GM21723 (cell line): ENCODE data around the gene USP22.

ENCODE experiments used
- ATAC-seq: cut with Tn5 transposase; IDR thresholded peaks from one replicate; pipeline ENCODE4 v1.9.1; 2021; ENCODE audit warnings: mild to moderate bottlenecking, moderate library complexity; ENCODE audit not compliant: unreplicated experiment

Gene USP22

DNA sequence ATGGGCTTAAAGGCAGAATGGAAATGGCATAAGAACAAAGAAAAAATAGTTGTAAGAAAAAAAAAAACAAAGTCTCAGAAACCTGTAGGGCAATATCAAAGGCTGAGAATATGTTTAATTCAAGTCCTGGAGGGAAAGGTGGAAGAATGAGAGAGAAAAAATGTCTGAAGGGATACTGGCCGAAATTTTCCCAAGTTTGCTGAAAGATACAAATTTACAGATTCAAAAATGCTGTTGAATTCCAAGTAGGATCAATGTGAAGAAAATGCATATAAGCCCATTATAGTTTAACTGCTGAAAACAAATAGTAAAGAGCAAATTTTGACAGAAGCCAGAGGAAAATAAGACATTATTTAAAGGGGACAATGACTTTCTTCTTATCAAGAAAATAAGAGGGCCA, 6.6 kb upstream of the USP22 start:
- ATAC-seq, result no peak

DNA sequence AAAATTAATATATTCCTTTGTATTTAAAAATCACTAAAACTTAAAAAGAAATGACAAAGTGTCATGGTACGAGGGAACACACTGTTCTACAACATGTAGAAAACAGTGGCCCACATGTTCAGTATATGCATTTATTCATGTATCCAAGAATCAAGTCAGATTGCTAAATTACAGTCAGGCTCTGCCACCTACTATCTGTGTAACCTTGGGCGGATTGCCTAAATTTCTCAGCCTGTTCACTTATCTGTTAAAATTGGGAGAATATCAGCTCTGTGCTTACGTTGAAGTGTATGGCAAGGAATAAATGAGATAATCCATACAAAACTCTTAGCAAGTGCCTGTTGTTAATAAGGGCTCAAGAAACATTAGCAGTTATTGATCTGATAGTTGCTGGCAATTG, 3.4 kb upstream of the USP22 start:
- no peak for ATAC-seq

DNA sequence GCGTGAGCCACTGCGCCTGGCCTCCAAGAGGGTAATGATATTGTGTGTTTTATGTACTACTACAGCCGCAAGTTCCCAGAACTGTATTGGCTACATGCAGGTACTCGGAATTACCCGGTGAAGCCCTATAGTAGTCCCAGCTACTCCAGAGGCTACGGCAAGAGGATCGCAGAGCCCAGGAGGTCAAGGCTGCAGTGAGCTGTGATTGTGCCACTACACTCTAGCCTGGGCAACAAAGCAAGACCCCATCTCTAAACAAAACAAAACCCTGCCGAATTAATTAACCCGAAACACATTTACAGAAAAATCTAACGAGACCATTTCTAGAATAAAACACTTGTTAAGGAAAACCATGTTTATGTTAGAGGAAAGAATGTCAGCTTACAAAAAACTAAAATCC, 2.2 kb upstream of the USP22 start:
- no peak for ATAC-seq

DNA sequence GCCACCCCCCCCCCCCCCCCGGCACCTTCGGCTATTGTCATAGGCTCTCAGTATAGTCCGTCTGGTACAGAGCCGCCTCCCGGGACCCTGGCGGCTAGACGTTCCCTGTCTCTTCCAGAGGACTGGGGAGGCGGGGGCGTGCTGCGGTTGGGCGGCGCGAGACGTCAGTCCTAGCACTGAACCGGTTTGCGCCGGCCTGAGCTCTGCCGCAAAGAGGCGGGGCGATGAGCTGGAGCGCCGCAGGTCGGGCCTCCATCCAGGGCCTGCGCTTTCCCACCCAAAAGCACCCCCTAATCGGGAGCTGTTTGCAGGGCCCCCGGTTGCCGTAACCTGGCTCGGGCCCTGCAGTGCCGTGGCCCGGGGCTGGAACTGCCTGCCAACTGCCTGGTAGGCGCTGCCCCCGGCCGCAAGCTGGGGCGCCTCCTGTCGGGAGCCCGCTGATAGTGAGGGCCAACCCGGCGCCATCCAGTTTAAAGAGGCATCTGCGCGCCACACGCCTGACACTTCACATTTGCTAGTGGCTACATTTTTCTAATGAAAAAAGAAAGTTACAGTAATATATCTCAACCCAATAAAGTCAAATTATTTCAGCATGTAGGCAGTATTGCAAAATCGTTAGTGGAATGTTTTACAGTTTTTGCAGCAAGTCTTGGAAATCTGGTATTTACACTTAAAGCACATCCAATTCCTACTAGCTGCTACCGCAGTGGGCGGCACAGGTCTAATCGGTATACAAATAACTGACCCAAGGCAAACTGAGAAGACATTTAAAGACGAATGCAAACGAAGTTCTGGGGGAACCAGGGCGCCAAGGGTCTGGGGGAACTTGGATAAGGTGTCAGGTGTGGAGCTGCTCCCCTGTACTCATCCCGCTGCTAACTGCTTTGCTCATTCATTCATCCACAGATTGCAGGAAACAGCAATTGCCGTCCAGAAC, 753 bp upstream of the USP22 start:
- ATAC-seq, result peak; percentile 79

DNA sequence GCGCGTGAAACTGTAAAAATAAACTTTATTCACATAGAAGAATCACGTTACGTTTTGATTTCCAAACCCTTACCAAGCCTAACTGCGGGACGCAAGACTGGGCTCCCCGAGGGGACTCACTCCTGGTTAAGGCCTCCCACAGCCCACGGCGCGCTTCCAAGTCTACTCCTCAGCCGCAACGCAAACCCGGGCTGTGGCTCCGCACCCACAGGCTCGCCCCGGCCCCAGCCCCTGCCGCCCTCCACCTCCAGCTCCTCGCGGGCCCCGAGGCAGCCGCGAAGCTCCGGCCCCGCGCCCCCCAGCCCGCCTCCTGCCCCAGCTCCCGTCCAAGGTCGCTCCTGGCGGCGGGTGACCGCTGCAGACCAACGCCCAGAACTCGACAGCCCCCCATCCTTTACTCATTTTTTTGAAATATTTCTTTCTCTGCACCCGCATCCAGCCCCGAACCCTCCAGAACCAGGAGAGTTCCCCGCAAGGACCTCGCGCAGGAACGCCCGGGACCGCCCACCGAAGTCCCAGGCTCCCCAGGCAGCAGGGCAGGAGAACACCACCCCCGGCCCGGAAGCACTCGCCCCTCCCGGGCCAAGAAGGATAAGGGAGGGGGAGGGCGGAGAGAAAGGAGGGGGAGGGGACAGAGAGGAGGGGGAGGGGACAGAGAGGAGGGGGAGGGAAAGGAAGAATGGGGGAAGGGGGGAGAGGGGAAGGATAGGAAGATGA, 912 bp downstream of the USP22 start:
- no peak for ATAC-seq

- no peak for ATAC-seq
These were observed 2.8 kb downstream of the USP22 start for GRCh38 chr17:21039839-21040575.

DNA sequence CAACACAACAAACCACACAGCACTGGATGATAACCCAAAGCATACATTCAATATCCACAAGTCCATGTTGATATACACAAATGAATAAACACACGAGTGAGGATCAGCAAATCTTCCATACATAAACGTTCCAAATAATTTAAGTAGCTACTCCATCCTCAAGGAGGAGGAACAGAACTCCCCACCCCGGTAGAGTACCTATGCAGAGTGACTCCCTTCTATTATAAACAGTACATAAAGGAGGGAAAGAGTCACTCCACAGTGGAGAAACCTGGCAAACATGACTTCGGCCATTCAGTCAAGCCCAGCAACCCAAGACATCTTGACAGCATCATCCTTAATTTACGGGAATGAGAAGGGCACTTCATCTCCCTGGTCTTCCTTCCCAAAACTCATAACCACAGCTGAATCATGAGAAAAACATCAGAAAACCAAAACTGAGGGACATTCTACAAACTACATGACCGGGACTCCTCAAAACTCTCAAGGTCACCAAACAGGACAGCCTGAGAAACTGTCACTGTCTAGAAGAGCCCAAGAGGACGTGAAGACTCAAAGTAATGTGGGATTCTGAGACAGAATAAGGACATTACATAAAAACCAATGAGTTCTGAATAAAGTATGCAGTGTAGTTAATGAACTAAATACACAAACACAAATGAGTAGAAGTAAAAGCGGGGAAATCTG, 5.6 kb downstream of the USP22 start:
- no peak for ATAC-seq

DNA sequence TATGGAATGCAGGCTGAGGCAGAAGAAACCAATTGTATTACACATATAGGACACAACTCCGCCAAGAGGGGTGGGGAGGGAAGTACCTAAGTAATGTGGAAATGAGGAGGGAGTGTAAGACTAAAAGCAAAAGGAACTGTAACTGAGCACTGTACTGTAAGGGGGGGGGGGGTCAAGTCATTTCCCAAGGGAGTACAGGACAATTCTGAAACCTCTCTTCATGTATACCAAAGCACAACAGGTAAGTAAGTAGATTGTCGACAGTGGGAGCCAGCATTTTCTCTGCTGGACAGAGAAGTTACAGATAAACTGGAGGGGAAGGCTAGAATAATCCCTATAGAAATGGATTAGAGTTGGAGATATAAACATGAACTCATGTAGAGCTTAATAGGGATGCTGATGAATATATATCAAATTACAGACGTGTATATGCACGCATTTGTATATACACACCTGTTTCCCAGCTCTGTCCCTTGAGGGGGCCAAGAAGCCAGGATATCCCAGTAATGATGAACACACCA, 6.4 kb downstream of the USP22 start:
- no peak for ATAC-seq

DNA sequence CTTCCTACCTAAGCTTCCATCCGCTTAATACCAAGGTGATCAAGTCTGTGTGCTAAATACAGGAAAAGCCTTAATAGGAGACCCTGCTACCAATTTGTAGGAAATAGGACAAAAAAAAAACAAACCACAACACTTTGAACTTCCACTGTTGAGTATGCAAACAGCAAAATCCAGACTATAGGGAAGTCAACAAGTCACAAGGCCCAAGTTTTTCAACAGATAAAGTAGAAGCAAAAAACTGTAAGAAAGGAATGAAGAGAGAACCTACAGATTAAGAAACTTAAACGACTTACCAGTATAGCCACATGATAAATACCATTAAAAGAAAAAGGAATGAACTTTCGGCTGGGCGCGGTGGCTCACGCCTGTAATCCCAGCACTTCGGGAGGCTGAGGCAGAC, 7.4 kb downstream of the USP22 start:
- ATAC-seq, result no peak

DNA sequence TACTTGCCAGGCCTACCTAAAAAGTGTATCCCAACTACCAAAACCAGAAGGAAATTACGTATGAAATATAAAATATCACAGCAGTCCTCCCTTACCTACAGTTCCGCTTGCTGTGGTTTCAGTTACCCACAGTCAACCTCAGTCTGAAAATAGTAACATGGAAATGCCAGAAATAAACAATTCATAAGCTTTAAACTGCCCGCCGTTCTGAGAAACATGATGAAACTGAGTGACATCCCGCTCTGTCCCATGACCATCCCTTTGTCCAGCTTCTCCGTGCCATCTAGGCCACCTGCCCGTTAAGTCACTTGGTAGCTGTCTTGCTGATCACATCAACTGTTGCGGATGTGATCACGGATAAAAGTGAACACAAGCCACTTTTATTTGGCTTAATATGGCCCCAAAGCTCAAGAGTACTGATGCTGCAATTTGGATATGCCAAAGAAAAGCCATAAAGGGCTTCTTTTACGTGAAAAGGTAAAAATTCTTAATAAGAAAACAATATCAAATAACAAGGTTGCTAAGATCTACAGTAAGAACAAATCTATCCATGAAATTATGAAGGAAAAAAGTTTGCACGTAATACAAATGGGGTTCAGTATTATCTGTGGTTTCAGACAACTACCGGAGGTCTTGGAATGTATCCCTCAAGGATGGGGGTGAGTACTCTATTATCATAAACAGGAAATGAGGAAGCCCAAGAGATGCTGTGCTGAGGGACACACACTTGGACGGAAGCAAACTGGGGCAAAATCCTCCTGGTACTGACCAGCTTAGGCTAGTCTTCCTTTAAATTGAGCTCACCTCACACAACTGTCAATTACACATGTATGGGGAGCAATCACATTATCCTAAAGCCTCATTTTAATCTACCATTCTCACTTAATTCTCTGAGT, 8.2 kb downstream of the USP22 start:
- ATAC-seq, result peak; percentile 77

DNA sequence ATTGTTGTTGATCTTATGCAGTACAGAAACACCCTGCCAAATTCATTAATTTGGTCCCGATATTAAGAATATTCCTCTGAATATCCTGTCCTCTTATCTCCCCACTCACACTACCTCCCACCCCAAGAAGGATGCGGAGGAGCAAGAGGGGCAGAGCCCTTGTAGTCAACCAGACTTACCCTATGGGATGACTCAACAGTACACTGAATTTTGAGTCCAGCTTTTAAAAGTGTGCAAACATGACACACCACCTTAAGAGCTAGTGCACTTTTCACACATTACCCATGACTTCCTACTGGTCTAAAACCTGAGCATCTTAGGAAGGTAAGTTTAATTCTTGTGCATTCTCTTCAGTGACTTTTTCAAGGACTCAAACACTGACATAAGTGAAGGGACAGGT, 9.5 kb downstream of the USP22 start:
- ATAC-seq, result no peak

DNA sequence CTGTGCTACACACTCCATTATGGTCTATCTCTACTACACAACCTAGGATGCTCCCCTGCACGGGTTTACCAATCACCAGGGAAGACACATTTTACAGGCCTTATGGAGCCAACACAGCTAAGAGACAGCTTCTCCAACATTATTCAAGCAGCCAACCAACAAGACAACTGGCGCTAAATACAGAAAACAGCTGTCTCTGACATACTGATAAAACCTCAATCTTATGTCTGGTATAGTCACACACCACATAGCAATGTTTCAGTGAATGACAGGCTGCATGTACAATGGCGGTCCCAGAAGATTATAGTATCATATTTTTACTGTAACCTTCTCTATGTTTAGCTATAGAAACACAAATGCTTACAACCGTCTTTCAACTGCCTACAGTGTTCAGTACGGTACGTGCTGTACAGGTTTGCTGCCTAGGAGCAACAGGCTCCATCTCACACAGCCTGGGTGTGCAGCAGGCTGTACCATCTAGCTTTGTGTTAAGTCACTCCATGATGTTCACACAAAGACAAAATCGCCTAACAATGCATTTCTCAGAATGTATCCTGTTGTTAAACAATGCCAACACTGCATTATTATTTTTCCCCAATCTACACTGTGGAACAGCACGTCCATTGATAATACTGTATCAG, 10.9 kb downstream of the USP22 start:
- ATAC-seq, result no peak

GRCh38 chr17:21030375-21030774, 12.4 kb downstream of the USP22 start:
- no peak for ATAC-seq

DNA sequence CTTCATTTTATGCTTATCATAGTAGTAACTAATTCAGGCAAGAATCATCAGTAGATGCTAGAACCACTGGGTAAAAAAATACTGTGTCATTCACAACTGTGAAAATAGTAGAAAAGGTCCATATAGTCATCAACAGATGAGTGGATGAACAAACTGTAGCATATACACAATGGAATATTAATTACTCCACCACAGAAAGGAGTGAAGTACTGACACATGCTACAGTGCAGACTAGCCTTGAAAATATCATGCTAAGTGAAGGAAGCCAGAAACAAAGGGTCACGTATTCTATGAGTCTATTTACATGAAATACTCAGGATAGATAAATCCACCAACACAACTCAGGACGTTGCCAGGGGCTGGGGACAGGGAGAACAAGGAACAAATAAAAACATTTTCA, 13.3 kb downstream of the USP22 start:
- no peak for ATAC-seq

DNA sequence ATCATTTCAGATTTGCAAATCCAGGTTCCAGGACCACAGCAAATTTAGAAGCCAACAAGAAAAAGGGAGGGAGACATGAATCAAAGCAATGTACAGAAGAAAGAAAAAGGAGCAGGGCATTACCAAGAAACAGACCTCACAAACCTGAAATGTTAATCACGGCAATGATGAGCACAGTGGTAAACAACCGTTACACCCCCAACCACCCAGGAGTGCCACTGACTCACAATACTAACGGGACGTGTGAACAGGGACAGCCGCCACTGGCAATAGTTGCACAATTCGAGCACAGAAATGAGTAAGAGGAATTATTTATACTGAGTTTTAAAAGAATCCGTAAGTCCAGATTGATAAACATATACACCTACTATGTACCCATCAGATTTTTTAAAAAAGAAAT, 13.8 kb downstream of the USP22 start:
- no peak for ATAC-seq

- ATAC-seq, result no peak
These were observed 14.6 kb downstream of the USP22 start for GRCh38 chr17:21028192-21028591.

DNA sequence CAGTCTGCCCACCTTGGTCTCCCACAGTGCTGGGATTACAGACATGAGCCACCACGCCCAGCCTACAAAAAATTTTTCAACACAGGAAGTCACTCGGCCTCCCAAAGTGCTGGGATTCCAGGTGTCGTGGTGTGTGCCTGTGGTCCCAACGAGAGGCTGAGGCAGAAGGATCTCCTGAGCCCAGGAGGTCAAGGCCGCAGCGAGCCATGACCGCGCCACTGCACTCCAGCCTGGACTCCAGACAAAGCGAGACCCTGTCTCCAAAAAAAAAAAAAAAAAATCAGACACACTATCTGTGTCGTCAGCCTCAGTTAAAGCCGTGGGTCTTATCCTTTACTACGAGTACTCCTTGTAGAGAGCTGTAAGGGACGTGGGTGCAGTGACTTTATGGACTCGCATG, 15.8 kb downstream of the USP22 start:
- ATAC-seq, result no peak

- no peak for ATAC-seq
These were observed 17.4 kb downstream of the USP22 start for GRCh38 chr17:21025451-21025850.

DNA sequence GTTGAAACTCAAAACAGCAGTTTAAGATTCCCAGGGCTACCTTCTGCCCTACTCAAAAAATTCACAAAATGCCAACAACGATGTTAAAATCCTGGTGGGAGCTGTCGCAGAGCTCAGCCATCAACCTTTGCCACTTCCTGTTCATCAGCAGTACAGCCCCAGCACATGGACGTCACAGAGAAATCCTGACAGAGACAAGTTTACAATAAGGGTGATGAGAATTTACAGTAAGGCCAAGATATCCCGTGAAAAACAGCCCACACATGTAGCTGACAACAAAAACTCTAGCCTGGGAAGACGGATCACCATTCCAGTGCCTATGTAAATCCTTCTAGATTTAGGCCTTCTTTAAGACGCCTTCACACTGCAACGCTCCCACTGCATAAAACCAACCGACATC, 18.8 kb downstream of the USP22 start:
- ATAC-seq, result no peak
